ENCODE results near the gene SYNDIG1L.

SYNDIG1L gene

GRCh38 chr14:74403619-74404417 is 22.2 kb downstream of the SYNDIG1L start:
- no peaks in the 10 kb centered on the region for H3K36me3 ChIP-seq (ENCODE audit: control insufficient read depth, insufficient read depth, low read length)
- H3K79me2 ChIP-seq: no peaks in the 10 kb centered on the region
- H3K27me3 ChIP-seq (ENCODE audit: control insufficient read depth, insufficient read depth, low read length): no peaks in the 10 kb centered on the region
- TF ChIP-seq CTCF (IDR thresholded peaks at IDR 0.05): no peak
- H3K9ac ChIP-seq: no peak overlapping the region
- no peaks in the 10 kb centered on the region for H3K9me3 ChIP-seq (ENCODE audit: control insufficient read depth, low read length)
- no peak overlapping the region for H3K27ac ChIP-seq
- H3K4me3 ChIP-seq (ENCODE audit: low read depth, low read length): no peak overlapping the region
- no peak overlapping the region for H2AFZ ChIP-seq
- H3K4me2 ChIP-seq (ENCODE audit: low read length): no peak overlapping the region
- H3K4me1 ChIP-seq: peaks cover 13% of the 10 kb centered on the region

DNA sequence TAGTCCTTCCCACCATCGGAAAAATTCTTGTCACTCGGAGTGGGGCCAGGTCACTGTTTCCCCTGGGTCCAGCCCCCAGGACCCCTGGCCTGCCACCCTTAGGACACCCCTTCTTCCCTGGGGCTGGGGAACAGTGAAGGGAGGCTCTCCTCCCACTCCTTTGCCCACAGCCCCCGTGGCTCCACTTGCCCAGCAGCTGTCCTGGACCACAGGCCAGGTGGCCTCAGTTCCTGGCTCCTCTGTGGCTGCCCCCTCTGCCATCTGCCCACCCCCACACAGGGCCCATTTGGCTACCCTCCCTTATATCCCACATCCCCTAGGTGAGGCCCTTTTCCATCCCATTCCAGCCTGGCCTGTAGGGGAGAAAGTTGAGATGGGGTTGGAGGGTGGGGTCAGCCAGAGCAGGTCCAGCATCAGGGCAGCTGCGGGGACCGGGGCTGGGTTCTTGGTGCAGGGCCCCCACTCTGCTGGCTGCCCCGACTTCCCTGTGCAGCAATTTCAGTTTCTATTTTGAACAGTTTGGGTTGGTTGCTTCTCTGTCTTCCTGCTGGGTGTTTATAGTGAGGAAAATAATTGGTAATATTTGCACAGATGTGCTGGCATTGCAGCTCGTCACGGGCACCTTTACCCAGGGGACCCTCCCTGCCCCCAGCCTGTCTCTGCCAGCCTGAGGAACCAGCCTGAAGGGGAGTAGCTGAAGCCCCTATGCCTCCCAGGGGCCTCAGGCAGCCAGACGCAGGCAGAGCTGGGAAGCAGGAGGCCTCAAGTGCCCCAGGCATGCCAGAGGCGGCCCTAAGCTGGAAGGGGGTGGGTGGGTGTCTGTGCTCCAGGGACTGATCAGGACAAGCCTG is 23.4 kb downstream of the SYNDIG1L start:
- Histone ChIP-seq H3K9ac (no peak overlapping the region), H3K4me3 (ENCODE audit: low read depth, low read length) (no peak overlapping the region), H3K9me3 (ENCODE audit: control insufficient read depth, low read length) (no peaks in the 10 kb centered on the region), H3K36me3 (ENCODE audit: control insufficient read depth, insufficient read depth, low read length) (no peaks in the 10 kb centered on the region), H3K27ac (no peak overlapping the region), H3K79me2 (no peaks in the 10 kb centered on the region), H3K4me1 (peaks cover 13% of the 10 kb centered on the region), H3K4me2 (ENCODE audit: low read length) (no peak overlapping the region), H3K27me3 (ENCODE audit: control insufficient read depth, insufficient read depth, low read length) (no peaks in the 10 kb centered on the region), H2AFZ (peak overlapping the region; percentile 92)
- TF ChIP-seq CTCF (IDR thresholded peaks at IDR 0.05): no peak

DNA sequence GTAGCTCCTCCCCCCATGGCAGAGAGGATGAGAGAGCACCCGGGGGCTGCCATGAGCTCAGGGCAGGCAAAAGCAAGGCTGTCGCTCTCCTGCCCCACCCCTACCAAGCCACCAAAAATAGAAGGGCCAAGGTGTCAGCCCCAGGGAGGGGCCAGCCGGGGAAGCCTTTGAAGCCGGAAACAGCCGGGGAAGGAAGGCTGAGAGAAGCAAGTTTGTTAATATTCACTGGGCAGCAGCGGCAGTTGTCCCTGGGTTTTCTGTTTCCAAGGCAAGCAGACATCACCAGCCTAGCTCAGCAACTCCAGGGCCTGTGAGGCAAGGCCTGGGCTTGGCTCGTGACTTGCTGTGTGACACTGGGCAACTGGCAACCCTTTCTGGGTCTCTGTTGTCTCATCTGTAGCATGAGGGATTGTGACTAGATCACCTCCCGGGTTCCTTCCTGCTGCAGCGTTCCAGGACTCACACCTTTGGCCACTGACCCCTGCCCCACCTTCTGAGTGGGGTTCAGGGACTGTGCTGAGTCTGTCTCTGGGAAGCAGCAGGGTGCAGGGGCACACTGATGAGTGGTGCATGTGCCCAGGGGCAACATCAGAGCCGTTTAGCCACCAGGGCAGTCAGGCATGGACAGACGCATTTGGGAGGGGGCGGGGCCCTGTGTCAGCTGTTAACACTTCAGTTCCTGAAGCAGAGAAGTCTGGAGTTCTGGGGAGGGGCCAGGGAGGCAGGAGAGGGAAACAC is 24.3 kb downstream of the SYNDIG1L start:
- TF ChIP-seq CTCF (IDR thresholded peaks at IDR 0.05): no peak
- peak overlapping the region; percentile 92 for H2AFZ ChIP-seq
- peaks cover 13% of the 10 kb centered on the region for H3K4me1 ChIP-seq
- H3K27me3 ChIP-seq (ENCODE audit: control insufficient read depth, insufficient read depth, low read length): no peaks in the 10 kb centered on the region
- H3K79me2 ChIP-seq: no peaks in the 10 kb centered on the region
- H3K4me3 ChIP-seq (ENCODE audit: low read depth, low read length): no peak overlapping the region
- no peaks in the 10 kb centered on the region for H3K36me3 ChIP-seq (ENCODE audit: control insufficient read depth, insufficient read depth, low read length)
- H3K9me3 ChIP-seq (ENCODE audit: control insufficient read depth, low read length): no peaks in the 10 kb centered on the region
- H3K9ac ChIP-seq: no peak overlapping the region
- H3K4me2 ChIP-seq (ENCODE audit: low read length): peak overlapping the region; percentile 52
- H3K27ac ChIP-seq: peak overlapping the region; percentile 13

DNA sequence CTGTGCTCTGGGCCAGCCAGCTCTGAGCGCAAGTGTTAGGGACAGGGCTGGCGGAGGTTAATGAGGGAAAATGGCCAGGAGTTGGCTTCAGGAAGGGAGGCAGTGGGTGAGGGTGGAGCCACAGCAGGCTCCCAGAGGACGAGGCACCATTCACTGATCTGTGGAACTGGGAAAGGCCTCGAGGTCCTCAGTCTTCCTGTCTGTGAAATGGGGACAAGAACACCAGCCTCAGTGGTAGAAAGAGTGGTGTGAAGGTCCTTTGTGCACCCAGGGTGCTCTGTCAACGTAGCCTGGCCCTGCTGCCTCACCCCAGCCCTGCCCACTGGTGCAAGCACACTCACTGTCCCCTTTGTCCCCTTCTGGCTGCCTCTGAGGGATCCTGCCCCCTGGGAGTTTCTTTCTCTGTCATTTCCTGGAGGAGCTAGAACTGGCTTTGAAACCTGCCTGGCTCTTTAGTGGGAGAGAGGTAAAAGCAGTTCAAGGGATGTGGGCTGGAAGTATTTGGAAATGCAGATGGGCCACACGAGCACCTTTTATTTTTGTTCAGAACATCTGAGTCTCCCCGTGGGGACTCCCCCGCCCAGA is 25.0 kb downstream of the SYNDIG1L start:
- peak overlapping the region; percentile 92 for H2AFZ ChIP-seq
- no peak for TF ChIP-seq CTCF (IDR thresholded peaks at IDR 0.05)
- H3K4me1 ChIP-seq: peaks cover 13% of the 10 kb centered on the region
- H3K79me2 ChIP-seq: no peaks in the 10 kb centered on the region
- H3K36me3 ChIP-seq (ENCODE audit: control insufficient read depth, insufficient read depth, low read length): no peaks in the 10 kb centered on the region
- H3K27ac ChIP-seq: peak overlapping the region; percentile 13
- H3K27me3 ChIP-seq (ENCODE audit: control insufficient read depth, insufficient read depth, low read length): no peaks in the 10 kb centered on the region
- no peak overlapping the region for H3K4me3 ChIP-seq (ENCODE audit: low read depth, low read length)
- peak overlapping the region; percentile 52 for H3K4me2 ChIP-seq (ENCODE audit: low read length)
- H3K9me3 ChIP-seq (ENCODE audit: control insufficient read depth, low read length): no peaks in the 10 kb centered on the region
- H3K9ac ChIP-seq: no peak overlapping the region

Data from parathyroid adenoma (tissue), 2 donors.